ENCODE data around the gene TGFBR3. TPM values are rescaled to one million over a fixed set of nuclear protein-coding genes. Genes with fewer than 3 reads are reported as not detected.

Gene TGFBR3
- total RNA-seq, 1 experiment from 2014 or later: 12.2 TPM

- H3K36me3 ChIP-seq (ENCODE audit: control insufficient read depth, insufficient read depth, low read length): no peaks in the 10 kb centered on the region
- H3K9me3 ChIP-seq: no peaks in the 10 kb centered on the region
- Mint-ChIP-seq H3K27ac (ENCODE audit: unreplicated experiment) (no peak overlapping the region), H3K4me1 (ENCODE audit: low read depth, unreplicated experiment) (no peaks in the 10 kb centered on the region), H3K4me3 (ENCODE audit: unreplicated experiment) (no peak overlapping the region), H3K36me3 (ENCODE audit: insufficient read depth, unreplicated experiment) (peaks cover 6% of the 10 kb centered on the region), H3K27me3 (ENCODE audit: insufficient read depth, unreplicated experiment) (no peaks in the 10 kb centered on the region), H3K9me3 (ENCODE audit: unreplicated experiment) (no peaks in the 10 kb centered on the region)
- no peak for TF ChIP-seq CTCF (IDR thresholded peaks at IDR 0.05; ENCODE audit: insufficient read depth in 1 of 2, low read depth in 1 of 2, low read length in 1 of 2, severe bottlenecking in 1 of 2, unreplicated experiment in 1 of 2)
- ChIA-PET POLR2A (no interaction called here), CTCF (no interaction called here)
- no peaks in the 10 kb centered on the region for H3K4me1 ChIP-seq
- intact Hi-C loops (cut with micrococcal nuclease; ENCODE audit: unreplicated experiment): no loop called here
- no peak overlapping the region for H3K4me3 ChIP-seq (ENCODE audit: low read depth, low read length)
- no peaks in the 10 kb centered on the region for H3K27me3 ChIP-seq (replicated peaks; ENCODE audit: control insufficient read depth, insufficient read depth, low read length)
- DNase-seq: no peak
- no TSS peak for BruUV-seq (replicated peaks)
These were observed 178.6 kb downstream of the TGFBR3 start for GRCh38 chr1:91707114-91707889.

- Histone ChIP-seq H3K36me3 (ENCODE audit: control insufficient read depth, insufficient read depth, low read length) (no peaks in the 10 kb centered on the region), H3K9me3 (no peaks in the 10 kb centered on the region), H3K4me3 (ENCODE audit: low read depth, low read length) (no peak overlapping the region), H3K4me1 (no peaks in the 10 kb centered on the region; the same call in 1 of the 2 replicates), H3K27me3 (replicated peaks; ENCODE audit: control insufficient read depth, insufficient read depth, low read length) (no peaks in the 10 kb centered on the region)
- no peaks in the 10 kb centered on the region for H3K27me3 Mint-ChIP-seq (ENCODE audit: insufficient read depth, unreplicated experiment)
- intact Hi-C loops (cut with micrococcal nuclease; ENCODE audit: unreplicated experiment): no loop called here
- DNase-seq: no peak
- no peaks in the 10 kb centered on the region for H3K9me3 Mint-ChIP-seq (ENCODE audit: unreplicated experiment)
- TF ChIP-seq CTCF (IDR thresholded peaks at IDR 0.05; ENCODE audit: insufficient read depth in 1 of 2, low read depth in 1 of 2, low read length in 1 of 2, severe bottlenecking in 1 of 2, unreplicated experiment in 1 of 2): no peak
- BruUV-seq (replicated peaks): no TSS peak
- no peak overlapping the region for H3K4me3 Mint-ChIP-seq (ENCODE audit: unreplicated experiment)
- ChIA-PET POLR2A (no interaction called here), CTCF (no interaction called here)
- no peak overlapping the region for H3K27ac Mint-ChIP-seq (ENCODE audit: unreplicated experiment)
- peaks cover 3% of the 10 kb centered on the region for H3K4me1 Mint-ChIP-seq (ENCODE audit: low read depth, unreplicated experiment)
- H3K36me3 Mint-ChIP-seq (ENCODE audit: insufficient read depth, unreplicated experiment): peaks cover 6% of the 10 kb centered on the region
These were observed 179.6 kb downstream of the TGFBR3 start for GRCh38 chr1:91706140-91706957.

GRCh38 chr1:91704746-91705145 lies 181.2 kb downstream of the TGFBR3 start:
- CTCF ChIA-PET: no interaction called here
- Histone ChIP-seq H3K4me3 (ENCODE audit: low read depth, low read length) (no peak overlapping the region), H3K9me3 (no peaks in the 10 kb centered on the region), H3K4me1 (no peaks in the 10 kb centered on the region; the same call in 1 of the 2 replicates), H3K27me3 (replicated peaks; ENCODE audit: control insufficient read depth, insufficient read depth, low read length) (no peaks in the 10 kb centered on the region), H3K36me3 (ENCODE audit: control insufficient read depth, insufficient read depth, low read length) (no peaks in the 10 kb centered on the region)
- intact Hi-C loops (cut with micrococcal nuclease; ENCODE audit: unreplicated experiment): no loop called here
- Mint-ChIP-seq H3K9me3 (ENCODE audit: unreplicated experiment) (no peaks in the 10 kb centered on the region), H3K27me3 (ENCODE audit: insufficient read depth, unreplicated experiment) (no peaks in the 10 kb centered on the region), H3K27ac (ENCODE audit: unreplicated experiment) (no peak overlapping the region), H3K4me3 (ENCODE audit: unreplicated experiment) (no peak overlapping the region), H3K36me3 (ENCODE audit: insufficient read depth, unreplicated experiment) (peaks cover 6% of the 10 kb centered on the region), H3K4me1 (ENCODE audit: low read depth, unreplicated experiment) (peaks cover 8% of the 10 kb centered on the region)
- POLR2A ChIA-PET: no interaction called here
- no TSS peak for BruUV-seq (replicated peaks)
- DNase-seq: no peak
- no peak for TF ChIP-seq CTCF (IDR thresholded peaks at IDR 0.05; ENCODE audit: insufficient read depth in 1 of 2, low read depth in 1 of 2, low read length in 1 of 2, severe bottlenecking in 1 of 2, unreplicated experiment in 1 of 2)
